Hematopoietic multipotent progenitor cell (in vitro differentiated cells): ENCODE measurements around the gene ESRRB. TPM values are rescaled to one million over a fixed set of nuclear protein-coding genes. Genes with fewer than 3 reads are reported as not detected.
A peak's percentile ranks its signal among the peaks of the same experiment; 100 is the strongest.

Experiments used
- DNase-seq, 3 donors: peaks; one replicate each; pipeline ENCODE4 v3.0.0-alpha.2; 2011 to 2015; ENCODE audit warnings: low read depth in 2 of 3, low spot score in 2 of 3
- total RNA-seq: library from RNA; depleted of rRNA; stranded (reverse); fragments of >200 nt; gene quantifications from one replicate; pipeline ENCODE4 v1.2.3, GENCODE V29; 2012

The ESRRB gene
- total RNA-seq, 1 donor: under 0.01 TPM

GRCh38 chr14:76491172-76491930 lies 115.4 kb downstream of the ESRRB start:
- no peak for DNase-seq

GRCh38 chr14:76495983-76496382 lies 120.0 kb downstream of the ESRRB start:
- no peak for DNase-seq

GRCh38 chr14:76496595-76496994 lies 120.7 kb downstream of the ESRRB start:
- no peak for DNase-seq

GRCh38 chr14:76497550-76498462 lies 121.9 kb downstream of the ESRRB start:
- no peak for DNase-seq

GRCh38 chr14:76498463-76498935 lies 122.6 kb downstream of the ESRRB start:
- DNase-seq: no peak

- DNase-seq: no peak
Measured at GRCh38 chr14:76498976-76499375, 123.0 kb downstream of the ESRRB start.

GRCh38 chr14:76499399-76499798 lies 123.5 kb downstream of the ESRRB start:
- no peak for DNase-seq

GRCh38 chr14:76500011-76500410 lies 124.1 kb downstream of the ESRRB start:
- DNase-seq: no peak

GRCh38 chr14:76500480-76500879 lies 124.5 kb downstream of the ESRRB start:
- DNase-seq: no peak

GRCh38 chr14:76501156-76501720 lies 125.3 kb downstream of the ESRRB start:
- DNase-seq: no peak

GRCh38 chr14:76502219-76502618 lies 126.3 kb downstream of the ESRRB start:
- DNase-seq: no peak

GRCh38 chr14:76502638-76503037 lies 126.7 kb downstream of the ESRRB start:
- DNase-seq: no peak

- DNase-seq: no peak
Measured at GRCh38 chr14:76509311-76509710, 133.4 kb downstream of the ESRRB start.

GRCh38 chr14:76510181-76510580 lies 134.2 kb downstream of the ESRRB start:
- no peak for DNase-seq

GRCh38 chr14:76514213-76514998 lies 138.5 kb downstream of the ESRRB start:
- peak in 2 of 3 donors; percentile 33 to 69 for DNase-seq

GRCh38 chr14:76516884-76517283 lies 140.9 kb downstream of the ESRRB start:
- DNase-seq: no peak

GRCh38 chr14:76518366-76518765 lies 142.4 kb downstream of the ESRRB start:
- DNase-seq: no peak

GRCh38 chr14:76525106-76525821 lies 149.3 kb downstream of the ESRRB start:
- DNase-seq: no peak

- no peak for DNase-seq
Measured at GRCh38 chr14:76531085-76531484, 155.1 kb downstream of the ESRRB start.

- DNase-seq: no peak
Measured at GRCh38 chr14:76531821-76532318, 155.9 kb downstream of the ESRRB start.
